HCT116 (cell line): Measurements from ENCODE around the gene MARCHF6. TPM values are rescaled to one million over a fixed set of nuclear protein-coding genes. Genes with fewer than 3 reads are reported as not detected.

Source experiments
- ATAC-seq: fragments of 200-7000 bp; cut with Tn5 transposase; 2 replicates; pipeline ENCODE4 v1.9.1; 2020; ENCODE audit warnings: mild to moderate bottlenecking, moderate library complexity
- BruUV-seq: library from RNA; stranded (reverse); fragments of 400-500 nt; replicated peaks from 2 replicates; lab custom pipeline; 2021; lab: Mats Ljungman, UMichigan
- CTCF ChIA-PET: fragments of 300-600 bp; sonication (Branson Sonifier 250); formaldehyde crosslinking; loops from one replicate; lab custom pipeline; 2021; ENCODE audit warnings: antibody characterized with exemption; lab: Charles Lee
- POLR2A ChIA-PET: fragments of 300-600, 350-600 bp; sonication (Branson Sonifier 250); formaldehyde crosslinking; loops from one replicate; lab custom pipeline; 2021; ENCODE audit warnings: antibody characterized with exemption; lab: Charles Lee
- RAD21 ChIA-PET, 2 experiments: fragments of 300-600 bp; sonication (Branson Sonifier 250); formaldehyde crosslinking; loops; one replicate each; lab custom pipeline; 2023; ENCODE audit warnings: low total read pairs in 2 of 2; ENCODE audit not compliant: uncharacterized antibody in 2 of 2, unreplicated experiment in 2 of 2, low non-redundant PET in 1 of 2; lab: Charles Lee
- DNase-seq: peaks from one replicate; pipeline ENCODE4 v3.0.0-alpha.2; 2010; ENCODE audit warnings: low read depth, low spot score
- H2AFZ ChIP-seq: fragments of 200-600 bp; shearing (Covaris generic), sonication (generic); 2 replicates; pipeline ENCODE4 v1.6.1; 2017; ENCODE audit warnings: low read depth, mixed run types, mixed read lengths, antibody characterized with exemption, low read length; ENCODE audit not compliant: poor library complexity, severe bottlenecking
- H3K27ac ChIP-seq: 2 replicates; pipeline ENCODE4 v1.5.1; 2012; ENCODE audit warnings: low read depth, low read length
- H3K27me3 ChIP-seq: fragments of 200-600 bp; sonication (generic); 2 replicates; pipeline ENCODE4 v1.6.1; 2016; ENCODE audit warnings: mixed run types, low read length, mixed read lengths; ENCODE audit not compliant: insufficient read depth
- H3K36me3 ChIP-seq, 2 experiments: fragments of 200-500 bp in 1 of 2; fragments of 200-600 bp in 1 of 2; sonication (Bioruptor generic) in 1 of 2; sonication (generic) in 1 of 2; 2 replicates each; pipeline versions ENCODE4 v1.5.1 to v1.6.1; 2014 to 2016; ENCODE audit warnings: low read length in 2 of 2, inconsistent platforms in 1 of 2, mixed read lengths in 1 of 2, mixed run types in 1 of 2; ENCODE audit not compliant: insufficient read depth in 2 of 2, control insufficient read depth in 1 of 2
- H3K4me1 ChIP-seq, 2 experiments: fragments of 200-600 bp in 1 of 2; sonication (generic) in 1 of 2; 2 replicates each; pipeline versions ENCODE4 v1.5.1 to v1.6.1; 2012 to 2017; ENCODE audit warnings: low read length in 2 of 2, inconsistent platforms in 1 of 2, mild to moderate bottlenecking in 1 of 2, mixed read lengths in 1 of 2, mixed run types in 1 of 2, moderate library complexity in 1 of 2; ENCODE audit not compliant: insufficient read depth in 2 of 2, control insufficient read depth in 1 of 2
- H3K4me2 ChIP-seq: fragments of 200-600 bp; sonication (generic); 2 replicates; pipeline ENCODE4 v1.6.1; 2017; ENCODE audit warnings: mixed run types, low read length, mixed read lengths
- H3K4me3 ChIP-seq, 2 experiments: fragments of 200-600 bp in 1 of 2; sonication (generic) in 1 of 2; replicated peaks in 1 of 2; 2 replicates each; pipeline ENCODE4 v1.5.1; 2011 to 2016; ENCODE audit warnings: low read length in 2 of 2, control low read depth in 1 of 2, low read depth in 1 of 2, mild to moderate bottlenecking in 1 of 2, mixed read lengths in 1 of 2, mixed run types in 1 of 2
- H3K79me2 ChIP-seq: fragments of 200-600 bp; sonication (generic); 2 replicates; pipeline ENCODE4 v1.6.1; 2017; ENCODE audit warnings: mild to moderate bottlenecking, mixed run types, low read length, moderate library complexity, mixed read lengths; ENCODE audit not compliant: insufficient read depth
- H3K9ac ChIP-seq: fragments of 200-600 bp; sonication (generic); 2 replicates; pipeline ENCODE4 v1.6.1; 2016; ENCODE audit warnings: low read length, mixed read lengths
- H3K9me2 ChIP-seq: fragments of 200-600 bp; sonication (generic), shearing (Covaris generic); 2 replicates; pipeline ENCODE4 v1.6.1; 2017; ENCODE audit warnings: mixed run types, mild to moderate bottlenecking, moderate library complexity; ENCODE audit not compliant: insufficient read depth
- H3K9me3 ChIP-seq, 2 experiments: fragments of 200-500 bp in 1 of 2; fragments of 200-600 bp in 1 of 2; sonication (Bioruptor generic) in 1 of 2; sonication (generic) in 1 of 2; 2 replicates each; pipeline ENCODE4 v1.6.1; 2014 to 2017; ENCODE audit warnings: low read length in 2 of 2, mixed read lengths in 2 of 2, inconsistent platforms in 1 of 2, low read depth in 1 of 2, mild to moderate bottlenecking in 1 of 2, mixed run types in 1 of 2, moderate library complexity in 1 of 2; ENCODE audit not compliant: control insufficient read depth in 1 of 2, insufficient read depth in 1 of 2
- H4K20me1 ChIP-seq: fragments of 200-600 bp; sonication (generic), shearing (Covaris generic); 2 replicates; pipeline ENCODE4 v1.6.1; 2017; ENCODE audit warnings: mixed run types, mild to moderate bottlenecking, moderate library complexity; ENCODE audit not compliant: insufficient read depth
- ATF3 ChIP-seq: IDR thresholded peaks from 2 replicates; pipeline ENCODE4 v1.6.1; 2012
- CBX3 ChIP-seq: IDR thresholded peaks from 2 replicates; pipeline ENCODE4 v1.6.1; 2012; ENCODE audit warnings: low read depth
- CTCF ChIP-seq, 3 experiments: fragments of 200-600 bp in 1 of 3; sonication (generic) in 1 of 3; IDR thresholded peaks in 2 of 3; conservative IDR thresholded peaks in 1 of 3; 2 replicates each; pipeline ENCODE4 v1.5.1; 2012 to 2017; ENCODE audit warnings: low read depth in 2 of 3, low read length in 2 of 3, antibody characterized with exemption in 1 of 3, borderline replicate concordance in 1 of 3, control low read depth in 1 of 3, mild to moderate bottlenecking in 1 of 3, mixed read lengths in 1 of 3, mixed run types in 1 of 3, moderate library complexity in 1 of 3; ENCODE audit not compliant: insufficient read depth in 1 of 3
- EGR1 ChIP-seq: IDR thresholded peaks from 2 replicates; pipeline ENCODE4 v1.6.1; 2012; ENCODE audit warnings: low read depth
- ELF1 ChIP-seq: IDR thresholded peaks from 2 replicates; pipeline ENCODE4 v1.6.1; 2012; ENCODE audit warnings: low read depth, borderline replicate concordance
- FOSL1 ChIP-seq: IDR thresholded peaks from 2 replicates; pipeline ENCODE4 v1.6.1; 2012; ENCODE audit warnings: low read depth
- JUND ChIP-seq: IDR thresholded peaks from 2 replicates; pipeline ENCODE4 v1.6.1; 2012
- MAX ChIP-seq: IDR thresholded peaks from 2 replicates; pipeline ENCODE4 v1.6.1; 2012
- SIN3A ChIP-seq: IDR thresholded peaks from 2 replicates; pipeline ENCODE4 v1.6.1; 2012; ENCODE audit warnings: low read depth
- SRF ChIP-seq: IDR thresholded peaks from 2 replicates; pipeline ENCODE4 v1.6.1; 2012; ENCODE audit warnings: low read depth
- YY1 ChIP-seq: IDR thresholded peaks from 2 replicates; pipeline ENCODE4 v1.6.1; 2011; ENCODE audit warnings: low read length, low read depth, moderate library complexity, mild to moderate bottlenecking; ENCODE audit not compliant: insufficient replicate concordance; ENCODE audit errors: extremely low read depth
- ZFX ChIP-seq: fragments of 450-650 bp; IDR thresholded peaks from 2 replicates; pipeline ENCODE4 v1.6.1; 2017
- intact Hi-C: fragments of 100-400 bp; cut with micrococcal nuclease; formaldehyde crosslinking; loops from 2 replicates; pipeline ENCODE4 v1.10.0; 2022
- total RNA-seq: library from RNA; stranded (reverse); gene quantifications from one replicate; pipeline ENCODE4 v1.2.1, GENCODE V29; 2021; ENCODE audit not compliant: unreplicated experiment

The MARCHF6 gene
- total RNA-seq, 1 experiment from 2014 or later, result 144 TPM

GRCh38 chr5:10337107-10337506 lies 16.4 kb upstream of the MARCHF6 start:
- Histone ChIP-seq H3K9ac (no peak overlapping the region), H3K9me3 (no peaks in the 10 kb centered on the region), H4K20me1 (no peaks in the 10 kb centered on the region), H3K4me1 (no peaks in the 10 kb centered on the region), H3K79me2 (no peaks in the 10 kb centered on the region), H3K27ac (no peak overlapping the region), H3K4me2 (no peak overlapping the region), H3K36me3 (no peaks in the 10 kb centered on the region), H3K4me3 (no peak overlapping the region), H3K27me3 (no peaks in the 10 kb centered on the region), H3K9me2 (no peaks in the 10 kb centered on the region), H2AFZ (no peak overlapping the region)
- RAD21 ChIA-PET, result no interaction called here
- intact Hi-C loops, result no loop called here
- DNase-seq, result no peak
- ATAC-seq, result no peak
- CTCF ChIA-PET, result no interaction called here
- TF ChIP-seq CBX3 (no peak), JUND (no peak), ZFX (no peak), YY1 (no peak)
- POLR2A ChIA-PET, result no interaction called here
- no TSS peak for BruUV-seq

- intact Hi-C loops, result no loop called here
- ChIA-PET RAD21 (no interaction called here), CTCF (no interaction called here), POLR2A (no interaction called here)
- no peak for TF ChIP-seq JUND
- no peak for TF ChIP-seq ELF1
- no peak for TF ChIP-seq CTCF (IDR thresholded peaks at IDR 0.05 in 2 of 3, conservative IDR thresholded peaks at IDR 0.05 in 1 of 3; ENCODE audit: borderline replicate concordance in 1 of 3, insufficient read depth in 1 of 3, low read depth in 2 of 3, low read length in 2 of 3)
- TF ChIP-seq EGR1, result no peak
- TF ChIP-seq ZFX, result no peak
- no peak for TF ChIP-seq MAX
- no peak for TF ChIP-seq ATF3
- no peak for TF ChIP-seq SIN3A
- no peak for TF ChIP-seq FOSL1
- TF ChIP-seq SRF, result no peak
- no peak overlapping the region for H3K9ac ChIP-seq
- H3K27me3 ChIP-seq, result no peaks in the 10 kb centered on the region
- DNase-seq, result no peak
- no peak overlapping the region for H3K27ac ChIP-seq
- no peak for ATAC-seq
- H3K4me1 ChIP-seq, result no peaks in the 10 kb centered on the region
- no peaks in the 10 kb centered on the region for H3K9me2 ChIP-seq
- H3K36me3 ChIP-seq, result no peaks in the 10 kb centered on the region
- no peaks in the 10 kb centered on the region for H4K20me1 ChIP-seq
- H2AFZ ChIP-seq, result no peak overlapping the region
- no peak overlapping the region for H3K4me2 ChIP-seq
- no TSS peak for BruUV-seq
- H3K9me3 ChIP-seq, result no peaks in the 10 kb centered on the region
- no peak overlapping the region for H3K4me3 ChIP-seq
- no peaks in the 10 kb centered on the region for H3K79me2 ChIP-seq
Observed at GRCh38 chr5:10337986-10338385, 15.5 kb upstream of the MARCHF6 start.
